GM19238 (cell line): ENCODE results near the gene RTN4RL2.
"Not testable (repeated sequence)": the region's sequence is repeated elsewhere in the genome, so short reads cannot be mapped to it uniquely, and the experiment has no call there.

Source experiments
- DNase-seq: peaks from one replicate; pipeline ENCODE4 v3.0.0; 2011; ENCODE audit warnings: low spot score; ENCODE audit not compliant: insufficient read length

Gene RTN4RL2

DNA sequence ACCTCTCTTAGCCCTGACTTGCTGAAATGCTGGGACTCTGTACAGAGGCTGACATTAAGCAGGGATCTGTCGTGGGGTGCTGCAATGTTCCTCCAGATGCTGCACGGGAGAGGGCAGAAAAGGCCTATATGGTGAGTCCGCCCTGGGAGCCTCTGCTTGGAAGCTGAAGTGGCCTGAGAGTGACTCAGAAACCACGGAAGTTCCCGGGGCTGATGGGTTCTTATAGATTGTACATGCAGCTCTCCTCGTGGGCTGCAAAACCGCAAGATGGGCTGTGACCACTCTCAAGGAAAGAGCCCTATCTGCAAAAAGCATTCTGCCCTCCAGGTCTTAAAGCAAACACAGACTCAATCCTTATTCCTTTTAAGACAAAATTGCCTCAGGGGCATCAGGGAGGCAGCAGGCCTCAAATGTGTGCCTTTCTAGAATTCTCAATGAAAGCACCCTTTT, 27.6 kb upstream of the RTN4RL2 start:
- DNase-seq: no peak

DNA sequence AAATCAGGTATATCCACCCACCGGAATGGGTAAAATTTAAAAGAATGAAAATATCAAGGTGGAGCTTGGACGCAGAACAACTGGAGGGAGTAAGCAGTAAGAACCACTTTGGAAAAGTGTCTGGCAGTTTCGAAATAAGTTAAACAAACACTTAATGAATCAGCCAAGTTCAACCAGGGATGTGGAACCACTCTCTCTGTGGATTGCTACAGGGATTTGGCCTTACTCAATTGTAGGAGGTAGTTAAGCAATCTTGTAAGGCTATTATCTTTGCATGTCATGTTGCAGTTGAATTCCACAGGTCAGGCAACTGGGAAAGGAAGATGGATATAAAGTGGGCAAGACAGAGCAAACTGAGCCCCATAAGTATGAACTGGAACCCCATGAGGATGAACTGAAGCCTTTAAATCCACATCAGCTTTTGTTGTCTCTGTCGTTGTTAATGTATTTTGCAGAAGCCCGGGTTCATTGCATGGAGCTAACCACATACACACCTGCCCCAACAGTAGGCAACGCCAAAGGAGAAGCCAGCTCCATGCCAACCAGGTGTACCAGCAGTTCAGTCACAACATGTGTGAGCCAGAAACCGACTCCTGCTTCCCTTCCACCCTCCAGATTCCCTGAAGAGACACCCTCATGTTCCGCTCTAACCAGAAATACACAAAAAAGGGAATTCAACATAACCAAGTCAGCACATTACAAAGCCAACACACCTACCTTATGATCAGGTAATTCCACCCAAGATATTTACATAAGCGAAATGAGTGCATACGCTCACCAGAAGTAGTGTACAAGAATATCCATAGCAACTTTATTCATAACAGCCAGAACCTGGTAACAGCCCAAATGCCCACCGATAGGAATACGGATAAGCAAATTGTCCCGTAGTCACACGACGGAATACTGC, 25.4 kb upstream of the RTN4RL2 start:
- no peak for DNase-seq

DNA sequence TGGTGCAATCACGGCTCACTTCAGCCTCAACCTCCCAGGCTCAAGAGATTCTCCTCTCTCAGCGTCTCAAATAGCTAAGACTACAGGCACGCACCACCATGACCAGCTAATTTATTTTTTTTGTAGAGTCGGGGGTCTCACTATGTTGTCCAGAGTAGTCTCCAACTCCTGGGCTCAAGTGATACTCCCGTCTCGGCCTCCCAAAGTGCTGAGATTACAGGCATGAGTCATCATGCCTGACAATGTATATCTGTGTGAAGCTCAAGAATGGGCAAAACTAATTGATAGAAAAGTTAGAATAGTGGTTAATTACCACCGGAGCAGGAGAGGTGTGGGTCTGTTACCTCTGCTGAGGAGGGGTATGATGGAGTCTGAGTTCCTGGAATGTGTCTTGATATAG, 24.3 kb upstream of the RTN4RL2 start:
- no peak for DNase-seq

DNA sequence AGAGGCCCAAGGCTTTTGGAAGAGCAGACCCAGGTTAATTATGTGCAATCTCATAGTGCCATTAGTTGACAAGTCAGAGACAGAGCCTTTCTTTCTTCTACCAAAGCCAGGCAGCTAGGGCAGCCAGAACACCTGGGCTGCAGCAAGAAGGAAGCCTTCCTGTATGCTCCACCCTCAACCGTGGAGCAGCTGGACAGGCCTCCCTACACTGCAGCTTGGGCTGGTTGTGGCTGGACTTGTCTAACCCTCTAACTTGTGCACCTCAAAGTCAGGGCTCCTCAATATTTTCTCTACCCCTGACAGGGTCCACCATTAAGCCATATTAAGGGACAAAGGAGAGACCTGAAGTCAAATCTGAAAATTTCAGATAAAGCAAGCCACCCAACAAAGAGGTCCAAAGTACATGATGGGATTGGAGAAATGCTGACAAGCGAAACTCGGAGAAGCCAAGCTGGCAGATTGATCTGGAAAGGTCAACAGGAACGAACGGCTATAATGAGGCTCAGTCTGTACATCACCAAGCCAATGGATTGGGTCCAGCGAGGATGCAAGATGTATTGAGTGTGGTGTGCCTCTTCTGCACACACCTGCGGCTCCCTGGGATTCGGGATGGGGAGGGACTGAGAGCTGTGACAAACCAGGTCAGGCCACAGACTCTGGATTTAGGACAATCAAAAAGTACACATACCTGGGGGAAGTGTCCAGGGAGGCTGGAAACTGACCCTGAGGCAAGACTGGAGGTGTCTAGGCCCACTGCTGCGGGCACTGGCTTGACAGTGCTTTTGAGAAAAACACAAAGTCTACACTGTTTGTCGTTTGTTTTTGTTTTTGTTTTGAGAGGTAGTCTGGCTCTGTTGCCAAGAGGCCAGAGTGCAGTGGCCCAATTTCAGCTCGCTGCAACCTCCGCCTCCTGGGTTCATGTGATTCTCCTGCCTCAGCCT, 21.7 kb upstream of the RTN4RL2 start:
- no peak for DNase-seq

DNA sequence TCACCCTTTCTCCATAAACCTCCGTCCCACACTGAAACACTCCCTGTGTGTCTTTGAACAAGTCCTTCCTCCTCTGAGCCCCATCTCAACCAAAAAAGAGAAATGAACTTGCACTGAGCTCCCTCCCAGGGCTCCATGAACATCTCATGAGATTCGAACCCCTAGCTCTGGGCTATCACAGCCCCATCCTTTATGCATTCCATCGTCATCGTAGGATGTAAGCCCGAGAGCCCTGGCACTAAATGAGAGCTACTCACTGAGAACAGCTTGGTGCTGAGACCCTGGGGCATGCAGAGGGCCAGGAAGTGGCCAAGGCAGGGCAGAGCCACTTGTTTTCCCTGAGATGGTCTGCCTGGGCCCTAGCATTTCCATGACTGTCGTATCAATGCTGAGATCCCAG, 20.5 kb upstream of the RTN4RL2 start:
- no peak for DNase-seq

DNA sequence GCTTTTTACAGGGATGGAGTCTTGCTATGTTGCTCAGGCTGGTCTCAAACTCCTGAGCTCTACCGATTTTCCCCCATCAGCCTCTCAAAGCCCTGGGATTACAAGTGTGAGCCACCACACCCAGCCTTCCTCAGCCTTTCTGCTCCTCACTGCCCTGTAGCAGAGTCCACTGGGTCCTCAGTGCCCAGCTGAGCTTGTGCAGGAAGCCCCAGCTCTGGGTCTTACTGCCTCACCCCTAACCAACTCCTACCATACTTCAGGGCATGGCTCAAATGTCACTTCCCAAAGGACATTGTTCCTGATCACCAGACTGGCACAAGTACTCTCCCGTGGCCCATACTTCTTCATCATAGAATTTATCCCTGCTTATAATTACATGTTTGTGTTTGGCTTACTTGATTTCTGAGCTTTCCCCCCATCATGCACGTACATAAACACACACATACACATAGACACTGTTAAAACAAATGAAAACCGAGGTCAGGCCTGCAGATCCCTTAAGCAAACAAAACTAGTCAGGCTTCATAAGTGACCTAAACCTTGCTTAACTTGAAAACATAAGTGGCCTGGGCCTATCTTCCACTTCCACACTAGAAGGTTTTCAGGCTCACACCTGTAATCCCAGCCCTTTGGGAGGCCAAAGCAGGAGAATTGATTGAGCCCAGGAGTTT, 19.4 kb upstream of the RTN4RL2 start:
- no peak for DNase-seq

DNA sequence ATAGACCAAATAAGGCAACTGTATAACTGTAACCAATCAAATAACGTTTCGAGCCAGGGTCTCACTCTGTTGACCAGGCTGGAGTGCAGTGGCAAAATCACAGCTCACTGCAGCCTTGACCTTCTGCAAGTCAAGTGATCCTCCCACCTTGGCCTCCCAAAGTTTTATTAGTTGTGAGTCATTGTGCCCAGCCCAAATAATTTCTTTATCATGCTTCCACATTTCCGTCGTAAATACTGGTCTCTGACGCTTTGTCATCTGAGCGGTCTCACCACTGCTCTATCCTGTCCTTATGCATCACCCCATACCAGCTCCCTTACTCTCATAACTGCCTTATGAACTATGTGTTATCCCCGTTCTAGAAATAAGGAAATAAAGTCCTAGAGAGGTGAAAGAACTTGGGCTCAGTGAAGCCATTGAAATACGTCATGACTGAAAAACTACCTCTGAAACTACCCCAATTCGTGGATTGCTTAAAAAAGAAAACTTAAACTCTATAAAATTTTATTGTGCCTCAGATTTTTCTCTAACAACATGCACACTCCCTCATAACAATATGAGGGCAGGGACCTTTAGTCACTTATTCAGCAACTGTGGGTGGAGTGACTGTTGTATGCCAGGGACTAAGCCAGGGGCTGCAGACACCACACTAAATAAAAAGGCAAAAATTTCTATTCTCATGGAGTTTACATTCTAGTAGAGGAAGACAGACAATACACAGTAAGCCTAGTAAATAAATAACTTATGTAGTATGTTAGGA, 15.8 kb upstream of the RTN4RL2 start:
- DNase-seq: no peak

DNA sequence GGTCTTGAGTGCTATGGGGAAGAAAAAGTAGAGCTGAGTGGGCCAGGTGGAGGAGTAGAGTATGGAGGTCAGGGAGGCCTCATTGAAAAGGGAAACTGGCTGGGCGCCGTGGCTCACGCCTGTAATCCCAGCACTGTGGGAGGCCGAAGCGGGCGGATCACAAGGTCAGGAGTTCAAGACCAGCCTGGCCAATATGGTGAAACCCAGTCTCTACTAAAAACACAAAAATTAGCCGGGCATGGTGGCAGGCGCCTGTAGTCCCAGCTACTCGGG, 15.3 kb upstream of the RTN4RL2 start:
- DNase-seq: not testable (repeated sequence)

DNA sequence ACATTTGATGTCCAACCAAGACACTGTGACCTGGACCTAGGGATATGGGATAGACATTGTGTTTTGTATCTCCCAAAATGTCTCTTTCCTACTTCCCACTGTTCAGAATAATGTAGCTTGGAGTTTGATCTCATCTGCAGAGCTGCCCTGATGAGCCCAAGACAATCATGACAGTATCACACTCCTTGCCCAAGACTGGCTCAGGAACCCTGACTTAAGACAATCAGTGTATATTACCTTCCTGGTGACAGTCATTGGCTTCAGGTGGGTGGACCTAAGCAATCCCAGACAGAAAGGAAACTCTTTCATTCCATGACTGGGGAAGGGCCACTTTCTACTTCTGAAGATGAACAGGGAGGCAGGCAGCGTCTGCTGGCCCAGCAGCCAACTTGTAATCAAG, 14.3 kb upstream of the RTN4RL2 start:
- no peak for DNase-seq

DNA sequence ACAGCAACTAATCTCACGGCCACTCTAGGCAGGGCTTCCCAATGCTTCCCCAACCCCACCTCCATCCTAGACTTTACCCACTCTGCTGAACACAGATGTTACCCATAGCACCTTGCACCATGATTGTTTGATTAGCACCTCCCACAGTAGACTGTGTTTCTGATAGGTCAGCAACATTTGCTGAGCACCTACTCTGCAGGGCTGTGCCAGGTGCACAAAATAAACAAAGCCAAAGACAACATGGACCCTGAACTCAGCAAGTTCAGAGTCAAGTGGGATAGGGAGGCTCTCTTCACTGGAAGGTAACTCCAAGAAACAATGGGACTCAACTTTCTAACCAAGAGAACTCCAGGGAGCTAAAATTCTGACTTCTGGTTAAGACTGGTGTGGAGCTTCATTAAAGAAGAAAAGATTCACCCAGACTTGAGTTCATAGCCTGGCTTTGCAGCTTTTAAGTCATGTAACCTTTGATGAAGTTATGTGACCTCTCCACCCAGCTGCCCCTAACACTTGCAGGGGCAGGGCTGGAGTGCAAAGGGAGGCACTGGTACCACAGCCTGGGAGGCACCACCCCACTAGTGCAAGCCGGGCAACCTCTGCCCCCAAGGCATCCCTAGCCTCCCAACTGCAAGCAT, 6.7 kb upstream of the RTN4RL2 start:
- DNase-seq: no peak

DNA sequence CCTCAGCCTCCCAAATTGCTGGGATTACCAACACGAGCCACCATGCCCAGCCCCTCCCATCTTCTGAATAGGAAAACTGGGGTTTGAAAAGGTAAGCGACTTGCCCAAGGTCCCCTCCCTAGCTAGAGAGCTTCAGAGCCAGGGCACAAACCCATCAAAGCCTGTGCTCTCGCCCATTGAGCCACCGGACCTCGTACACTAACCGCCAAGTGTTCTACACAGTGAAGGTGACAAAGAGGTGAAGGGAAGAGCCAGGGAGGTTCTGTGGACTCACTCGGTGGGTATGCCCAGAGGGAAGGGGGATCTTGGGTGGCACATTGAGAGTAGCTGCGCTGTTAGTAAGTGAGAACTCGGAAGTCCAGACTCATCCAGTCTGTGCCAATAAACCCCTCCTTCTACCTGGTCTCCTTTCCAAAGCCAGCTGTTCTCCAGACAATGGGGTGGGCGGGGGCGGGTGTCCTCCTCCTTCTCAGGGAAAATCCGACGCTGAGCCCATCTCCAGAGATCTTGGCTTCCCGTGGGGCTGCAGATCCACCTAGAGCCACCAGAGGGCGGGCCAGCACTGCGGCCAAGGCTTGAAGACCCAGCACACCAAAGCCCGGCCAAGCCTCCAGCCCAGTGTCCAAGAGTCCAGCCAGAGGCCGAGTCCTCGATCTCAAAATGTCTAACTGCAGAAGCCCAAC, 3.2 kb upstream of the RTN4RL2 start:
- no peak for DNase-seq

DNA sequence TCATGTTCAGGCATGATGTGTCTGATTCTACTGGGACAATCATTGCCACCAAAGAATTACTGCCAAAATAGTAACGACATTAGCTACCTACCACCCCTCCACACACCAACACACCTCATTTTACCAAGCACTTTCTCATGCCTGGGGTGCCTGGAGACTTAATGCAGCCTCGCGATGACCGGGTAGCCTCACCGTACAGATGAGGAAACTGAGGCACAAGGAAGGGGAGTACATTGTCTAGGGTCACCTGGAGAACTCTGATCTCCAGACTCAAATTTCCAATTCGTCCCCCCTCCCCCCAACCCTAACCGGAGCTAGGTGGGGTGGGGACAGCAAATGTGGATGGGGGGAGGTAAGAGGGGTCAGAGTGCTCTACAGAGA, 2.7 kb upstream of the RTN4RL2 start:
- DNase-seq: no peak

DNA sequence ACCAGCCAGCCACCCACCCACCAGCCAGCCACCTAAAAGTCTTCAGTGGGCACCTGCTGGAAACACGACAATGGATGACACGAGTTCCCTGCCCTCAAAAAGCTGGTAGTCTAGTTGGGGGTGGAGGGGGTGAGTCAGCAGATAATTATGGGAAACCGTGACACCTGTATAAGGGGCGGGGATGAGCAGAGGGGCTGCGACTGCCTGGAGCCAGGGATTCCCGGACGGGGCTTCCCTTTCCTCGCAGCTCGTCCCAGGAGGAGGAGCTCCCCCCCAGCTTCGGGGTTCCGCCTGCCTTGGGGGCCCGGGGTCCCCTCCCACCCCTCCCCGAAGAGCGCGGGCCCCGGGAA, 2.3 kb upstream of the RTN4RL2 start:
- DNase-seq: no peak

DNA sequence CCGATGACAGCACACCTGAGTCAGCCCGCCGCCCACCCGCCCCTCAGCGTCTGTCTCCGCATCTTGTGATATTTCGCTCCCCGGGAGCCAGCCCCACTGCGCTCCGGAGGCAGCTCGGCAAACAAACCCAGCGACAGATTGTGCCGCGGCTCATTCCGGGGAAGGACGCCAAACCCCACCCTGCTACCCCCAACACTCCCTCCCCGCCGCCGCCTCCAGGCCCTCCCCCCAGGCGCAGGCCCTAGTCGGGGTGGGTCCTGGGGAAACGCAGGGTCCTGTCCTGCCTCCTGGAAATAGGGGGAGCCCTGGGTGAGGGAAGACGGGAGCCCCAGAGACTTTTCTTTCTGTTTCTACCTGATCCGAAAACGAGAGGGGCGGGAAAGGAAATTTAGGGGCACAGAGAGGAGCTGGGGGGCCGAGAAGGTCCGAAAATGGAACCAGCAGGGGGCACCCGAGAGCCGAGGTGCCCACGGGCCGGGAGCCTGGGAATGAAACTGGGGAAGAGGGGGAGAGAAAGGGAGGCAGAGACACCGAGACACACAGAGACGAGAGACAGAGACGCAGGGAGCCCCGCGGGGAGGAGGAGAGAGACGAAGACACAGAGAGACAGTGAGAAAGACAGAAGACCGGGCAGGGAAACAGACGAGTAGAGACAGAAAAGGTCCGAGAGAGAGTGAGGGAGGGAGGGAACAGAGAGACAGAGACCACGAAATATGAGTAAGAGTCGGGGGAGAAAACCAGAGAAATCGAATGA, 1.7 kb upstream of the RTN4RL2 start:
- DNase-seq: no peak

DNA sequence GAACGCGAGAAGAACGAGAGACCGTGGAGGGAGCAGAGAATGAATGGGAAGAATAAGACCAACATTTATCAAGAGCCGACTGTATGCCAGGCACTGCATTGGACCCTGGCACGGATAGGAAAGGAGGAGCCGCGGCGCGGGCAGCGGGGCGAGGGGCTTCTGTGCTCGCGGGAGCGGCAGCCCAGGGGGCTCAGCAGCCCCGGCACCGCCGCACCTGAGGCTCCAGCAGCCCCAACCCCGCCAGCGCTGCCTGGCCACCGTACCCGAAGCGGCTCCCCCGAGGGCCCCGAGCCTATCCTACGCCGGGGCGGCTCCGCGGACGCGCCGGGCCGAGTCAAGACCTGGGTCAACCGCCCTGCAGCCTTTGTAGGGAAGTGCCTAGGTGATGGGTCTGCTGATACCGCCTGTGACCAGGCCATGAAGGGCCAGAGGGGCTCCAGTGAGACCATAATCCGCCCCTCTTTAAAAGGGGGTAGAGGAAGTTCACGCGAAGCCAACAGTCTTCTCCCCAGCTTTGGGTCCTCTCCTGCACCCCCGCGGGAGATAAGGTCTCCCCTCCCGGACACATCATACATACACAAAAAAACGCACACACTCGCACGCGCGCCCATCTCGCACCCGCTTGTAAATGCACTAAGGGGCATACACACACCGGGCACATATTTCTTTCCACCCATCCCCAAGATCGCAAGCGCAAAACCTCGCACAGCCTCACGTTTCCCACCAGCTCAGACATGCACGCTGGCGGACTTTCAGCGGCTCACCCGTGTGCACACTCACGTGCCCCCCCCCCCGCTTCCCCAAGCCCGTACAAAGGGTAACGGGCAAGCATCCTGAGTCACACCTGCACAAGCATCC, 935 bp upstream of the RTN4RL2 start:
- DNase-seq: no peak

DNA sequence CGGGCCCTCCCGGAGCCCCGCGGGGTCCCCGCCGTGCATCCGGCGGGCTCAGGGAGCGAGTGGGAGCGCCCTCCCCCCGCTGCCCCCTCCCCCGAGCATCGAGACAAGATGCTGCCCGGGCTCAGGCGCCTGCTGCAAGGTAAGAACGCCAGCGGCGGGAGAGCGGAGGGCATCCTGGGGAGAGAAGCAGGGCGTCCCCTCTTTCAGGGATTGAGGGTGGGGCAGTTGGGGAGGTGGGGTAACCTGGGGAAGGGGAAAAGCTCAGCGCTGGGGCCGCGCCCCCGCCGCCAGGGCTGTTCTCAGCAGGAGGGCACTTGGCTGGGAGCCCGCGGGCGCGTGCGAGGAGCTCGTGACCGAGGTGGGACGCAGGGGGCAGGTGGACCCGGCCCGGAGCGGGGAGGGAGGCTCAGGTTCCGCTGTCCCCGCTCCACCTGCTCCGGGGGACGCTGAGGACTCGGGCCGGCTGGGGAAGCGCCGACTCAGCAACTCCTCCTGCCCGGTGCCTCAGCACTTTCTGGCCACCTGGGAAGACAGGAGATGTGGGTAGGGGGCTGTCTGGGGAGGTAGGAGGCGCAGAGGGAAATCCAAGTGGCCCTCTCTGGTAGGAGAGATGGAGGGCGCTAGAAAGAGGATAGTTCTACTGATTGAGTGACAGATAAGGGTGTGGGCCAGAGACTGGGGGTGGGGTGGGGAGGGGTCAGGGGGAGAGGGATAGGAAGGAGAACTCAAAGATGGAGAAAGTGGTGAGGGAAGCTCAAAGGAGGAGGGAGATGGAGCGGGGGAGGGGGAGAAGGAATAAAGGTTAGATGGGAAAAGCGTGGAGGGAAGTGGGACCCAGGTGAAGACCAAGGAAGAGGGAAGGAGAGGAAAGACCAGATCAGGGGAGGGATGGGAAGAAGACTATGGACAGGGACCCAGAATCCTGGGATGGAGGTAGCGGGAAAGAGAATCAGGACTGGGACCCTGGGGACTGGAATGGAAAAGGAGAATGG, 726 bp downstream of the RTN4RL2 start:
- DNase-seq: no peak

DNA sequence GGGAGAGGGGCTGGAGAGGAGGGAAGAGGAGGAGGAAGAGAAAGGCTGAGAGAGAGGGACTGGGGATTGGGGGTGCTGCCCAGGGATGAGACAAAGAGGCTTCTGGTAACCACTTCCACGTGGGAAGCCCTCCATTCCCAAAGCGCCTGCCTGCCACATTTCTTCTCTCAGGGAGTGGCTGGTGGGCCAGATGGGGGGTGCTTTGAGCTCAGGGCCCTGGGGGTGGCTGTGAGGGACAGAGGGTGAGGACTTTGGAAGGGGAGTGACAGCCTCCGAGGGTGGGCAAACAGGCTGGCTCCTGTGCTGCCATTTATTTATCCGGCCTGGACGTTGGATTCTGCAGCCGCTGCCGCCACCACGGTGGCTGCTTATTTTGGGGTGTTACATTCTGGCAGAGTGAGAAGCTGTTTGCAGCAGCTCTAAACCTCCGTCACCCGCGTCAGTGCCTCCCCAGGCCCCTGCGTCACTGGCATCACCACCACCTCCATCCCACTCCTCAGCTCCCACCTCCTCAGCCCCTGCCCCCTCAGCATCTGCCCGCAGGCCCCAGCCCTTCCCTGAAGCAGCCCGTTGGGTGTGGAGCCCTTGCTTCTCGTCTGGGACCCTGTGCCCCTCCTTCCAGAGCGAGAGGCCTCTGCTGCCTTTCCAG, 1.6 kb downstream of the RTN4RL2 start:
- DNase-seq: no peak
